GM20431 (cell line): Measurements from ENCODE around the gene MRPS22.
"Not testable (repeated sequence)": the region's sequence is repeated elsewhere in the genome, so short reads cannot be mapped to it uniquely, and the experiment has no call there.

Experiments used
- in situ Hi-C: fragments of 300-500 bp; cut with MseI, MboI; formaldehyde crosslinking; loops from one replicate; pipeline ENCODE4 v1.15.0; 2020; ENCODE audit warnings: low sequenced_read_pairs; ENCODE audit not compliant: unreplicated experiment

Gene MRPS22

DNA sequence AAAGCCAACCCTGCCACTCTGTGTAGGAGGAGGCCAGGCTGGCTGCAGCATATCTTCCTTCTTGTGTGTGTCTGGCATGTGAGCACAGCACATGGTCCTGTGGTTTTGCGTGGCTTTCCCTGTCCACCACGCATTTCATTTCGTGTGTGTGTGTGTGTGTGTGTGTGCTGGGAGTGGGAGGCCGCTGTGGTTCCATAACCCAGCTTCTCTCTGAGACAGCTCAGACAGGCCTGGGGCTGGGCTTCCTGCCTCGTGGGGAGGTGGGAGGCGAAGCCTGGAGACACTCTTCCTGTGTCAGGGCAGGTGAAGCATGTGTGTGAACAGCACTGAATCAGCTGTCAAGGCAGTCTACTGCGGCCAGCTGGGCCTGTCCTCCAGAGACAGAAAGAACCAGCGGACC lies 16.0 kb upstream of the MRPS22 start:
- in situ Hi-C loops: loop anchor here (10.0 kb wide), 1 partner anchor 223 kb away; no protein-coding TSS in a partner anchor

DNA sequence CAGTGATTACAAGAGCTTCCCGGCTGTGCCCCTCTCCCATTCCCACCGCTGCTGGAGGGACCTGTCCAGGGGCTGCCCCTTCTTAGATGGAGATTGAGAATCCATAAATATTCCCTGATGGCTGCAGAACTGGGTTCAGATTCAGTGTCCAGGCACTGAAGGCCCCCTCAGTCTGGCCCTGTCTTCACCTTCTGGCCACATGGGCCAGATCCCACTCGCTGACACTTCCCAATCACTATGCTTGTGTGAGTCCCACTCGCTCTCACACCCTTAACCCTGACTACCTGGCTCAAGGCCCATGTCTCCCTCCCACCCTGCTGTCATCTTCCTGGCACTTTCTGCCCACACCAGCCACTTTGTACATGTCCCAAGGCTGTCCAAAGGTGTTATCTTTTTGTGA lies 15.5 kb upstream of the MRPS22 start:
- in situ Hi-C loops: loop anchor here (10.0 kb wide), 1 partner anchor 224 kb away; no protein-coding TSS in a partner anchor

DNA sequence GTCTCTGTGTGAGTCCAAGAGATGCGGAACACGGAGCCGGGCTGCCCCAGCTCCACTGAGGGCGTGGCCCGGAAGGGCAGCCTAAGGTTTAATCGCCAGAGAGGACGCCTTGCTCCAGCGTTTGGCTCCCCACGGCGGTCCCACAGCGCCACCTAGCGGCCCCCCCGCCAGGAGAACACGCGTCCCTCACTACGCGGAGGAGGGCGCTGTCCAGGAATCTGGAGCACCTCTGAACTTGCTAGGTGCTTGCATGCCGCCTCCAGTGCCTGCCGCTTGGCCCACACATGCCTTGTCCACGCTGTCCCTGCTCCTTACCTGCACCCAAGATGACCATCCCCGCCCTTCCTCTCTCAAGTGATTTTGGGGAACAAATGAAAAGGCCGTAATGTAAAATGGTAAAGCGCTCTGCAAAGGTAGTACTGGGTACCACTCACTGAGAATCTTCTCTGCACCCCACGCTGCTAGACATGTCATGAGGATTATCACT lies 14.4 kb upstream of the MRPS22 start:
- in situ Hi-C loops: loop anchor here (10.0 kb wide), 1 partner anchor 225 kb away; no protein-coding TSS in a partner anchor

DNA sequence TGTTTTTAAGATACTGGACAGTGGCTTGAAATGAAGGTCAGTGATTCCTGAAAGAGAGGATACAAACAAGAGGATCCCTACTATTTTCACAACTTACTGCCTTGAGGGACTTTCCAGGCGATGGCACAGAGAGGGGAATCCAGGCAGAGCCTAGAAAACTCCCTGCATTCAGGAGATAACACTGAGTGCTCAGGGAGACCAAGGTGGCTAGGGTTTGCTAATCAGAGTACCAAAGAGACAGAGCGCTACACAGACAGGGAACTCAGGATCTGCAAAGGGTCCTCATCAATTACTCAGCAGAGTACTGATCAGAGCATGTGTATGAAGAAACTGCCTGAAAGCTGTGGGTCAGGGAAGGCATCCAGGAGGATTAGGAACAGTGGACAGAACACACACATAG lies 11.7 kb upstream of the MRPS22 start:
- in situ Hi-C loops: no loop called here

DNA sequence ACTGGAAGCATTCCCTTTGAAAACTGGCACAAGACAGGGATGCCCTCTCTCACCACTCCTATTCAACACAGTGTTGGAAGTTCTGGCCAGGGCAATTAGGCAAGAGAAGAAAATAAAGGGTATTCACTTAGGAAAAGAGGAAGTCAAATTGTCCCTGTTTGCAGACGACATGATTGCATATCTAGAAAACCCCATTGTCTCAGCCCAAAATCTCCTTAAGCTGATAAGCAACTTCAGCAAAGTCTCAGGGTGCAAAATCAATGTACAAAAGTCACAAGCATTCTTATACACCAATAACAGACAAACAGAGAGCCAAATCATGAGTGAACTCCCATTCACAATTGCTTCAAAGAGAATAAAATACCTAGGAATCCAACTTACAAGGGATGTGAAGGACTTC lies 9.1 kb upstream of the MRPS22 start:
- in situ Hi-C loops: not testable (repeated sequence)

DNA sequence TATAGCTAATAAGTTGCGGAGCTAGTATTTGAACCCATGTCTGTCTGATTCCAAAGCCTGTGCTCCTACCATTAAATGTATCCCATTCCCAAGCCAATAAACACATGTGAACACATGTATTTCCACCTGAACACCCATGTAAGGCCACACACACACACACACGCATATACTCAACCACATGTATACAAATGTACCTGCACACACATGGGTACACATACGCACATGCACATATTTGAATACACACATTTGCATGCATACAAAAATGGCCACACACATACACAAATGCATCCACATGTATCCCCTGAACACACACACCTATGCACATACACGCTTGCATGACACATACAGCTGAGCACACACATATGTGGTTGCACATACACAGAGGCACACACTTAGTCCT lies 5.4 kb upstream of the MRPS22 start:
- in situ Hi-C loops: no loop called here

DNA sequence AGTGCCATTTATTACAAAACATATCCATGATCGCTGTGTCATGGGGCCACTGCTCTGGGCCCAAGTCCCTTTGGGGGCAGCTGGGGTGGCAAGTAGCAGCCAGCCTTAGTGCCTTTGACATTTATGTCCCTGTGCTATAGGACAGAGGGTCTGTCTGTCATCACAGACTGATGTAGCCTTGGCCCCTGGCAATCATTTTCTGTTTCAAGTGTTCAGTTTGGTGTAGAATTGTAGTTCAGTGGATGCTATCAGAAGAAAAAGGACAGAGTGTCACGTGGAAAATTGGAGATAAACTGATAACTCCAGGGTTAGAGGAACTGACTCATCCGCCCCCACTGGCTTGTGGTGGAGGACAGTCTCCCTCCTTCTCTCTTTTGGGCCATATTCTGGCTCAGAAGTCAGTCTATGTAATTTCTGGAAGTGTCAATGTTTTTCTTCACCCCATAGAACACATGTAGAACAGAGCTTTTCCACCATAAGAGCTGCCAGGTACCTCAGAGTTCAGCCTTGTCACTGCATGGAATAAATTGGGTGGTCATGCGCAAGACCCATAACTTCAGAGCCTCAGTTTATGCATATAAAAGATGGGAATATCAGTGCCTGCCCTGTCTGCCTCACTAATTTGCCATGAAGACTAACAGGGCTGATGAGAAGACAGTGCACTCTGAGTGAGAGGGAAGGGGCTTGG lies 4.5 kb upstream of the MRPS22 start:
- in situ Hi-C loops: no loop called here

DNA sequence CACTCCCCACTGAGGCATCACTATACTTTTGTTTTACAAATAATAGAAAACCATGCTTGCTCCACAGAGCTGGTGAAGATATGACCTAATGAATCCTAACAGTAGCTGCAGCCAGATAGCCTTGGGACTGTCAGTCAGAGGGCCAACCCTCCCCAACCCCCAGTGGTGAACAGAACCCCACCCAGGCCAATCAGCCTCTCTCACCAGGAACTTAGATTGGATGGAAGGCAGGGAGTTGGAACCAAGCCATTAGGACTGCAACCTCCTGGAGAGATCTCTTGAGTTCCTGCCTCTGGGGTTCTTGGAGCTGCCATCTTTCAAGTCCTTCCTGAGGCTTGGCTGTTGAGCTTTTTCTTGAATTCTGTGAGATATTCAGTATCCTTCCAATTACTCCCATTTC lies 3.0 kb upstream of the MRPS22 start:
- in situ Hi-C loops: no loop called here

DNA sequence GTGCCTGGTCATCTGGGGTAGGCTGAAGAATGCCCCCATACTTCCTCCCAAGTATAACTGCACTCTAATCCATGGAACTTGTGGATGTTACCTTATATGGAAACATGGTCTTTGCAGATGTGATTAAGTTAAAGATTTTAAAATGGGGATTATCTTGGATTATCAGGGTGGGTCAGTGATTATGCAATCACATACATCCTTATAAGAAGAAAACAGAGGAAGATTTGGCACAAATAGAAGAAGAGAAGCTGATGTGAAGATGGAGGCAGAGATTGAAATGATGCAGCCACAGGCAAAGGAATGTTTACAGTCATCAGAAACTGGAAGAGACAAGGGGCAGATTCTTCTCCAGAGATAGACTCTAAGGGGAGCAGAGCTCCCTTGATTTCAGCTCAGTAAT lies 1.8 kb upstream of the MRPS22 start:
- in situ Hi-C loops: no loop called here

DNA sequence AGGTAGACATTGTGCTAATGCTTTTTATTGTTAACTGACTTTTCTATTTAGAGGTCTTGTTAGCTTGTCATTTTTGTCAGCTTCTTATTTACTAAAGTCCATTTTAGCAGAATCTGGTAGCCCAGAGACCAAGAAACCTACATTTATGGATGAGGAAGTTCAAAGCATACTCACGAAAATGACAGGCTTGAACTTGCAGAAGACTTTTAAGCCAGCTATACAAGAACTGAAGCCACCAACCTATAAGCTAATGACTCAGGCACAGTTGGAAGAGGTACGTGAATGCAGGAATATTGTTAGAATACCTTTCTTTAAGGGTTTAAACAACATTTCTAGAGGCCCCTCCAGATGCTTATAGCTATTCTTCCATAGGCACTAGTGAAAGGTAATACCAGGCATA lies 3.0 kb downstream of the MRPS22 start:
- in situ Hi-C loops: no loop called here

DNA sequence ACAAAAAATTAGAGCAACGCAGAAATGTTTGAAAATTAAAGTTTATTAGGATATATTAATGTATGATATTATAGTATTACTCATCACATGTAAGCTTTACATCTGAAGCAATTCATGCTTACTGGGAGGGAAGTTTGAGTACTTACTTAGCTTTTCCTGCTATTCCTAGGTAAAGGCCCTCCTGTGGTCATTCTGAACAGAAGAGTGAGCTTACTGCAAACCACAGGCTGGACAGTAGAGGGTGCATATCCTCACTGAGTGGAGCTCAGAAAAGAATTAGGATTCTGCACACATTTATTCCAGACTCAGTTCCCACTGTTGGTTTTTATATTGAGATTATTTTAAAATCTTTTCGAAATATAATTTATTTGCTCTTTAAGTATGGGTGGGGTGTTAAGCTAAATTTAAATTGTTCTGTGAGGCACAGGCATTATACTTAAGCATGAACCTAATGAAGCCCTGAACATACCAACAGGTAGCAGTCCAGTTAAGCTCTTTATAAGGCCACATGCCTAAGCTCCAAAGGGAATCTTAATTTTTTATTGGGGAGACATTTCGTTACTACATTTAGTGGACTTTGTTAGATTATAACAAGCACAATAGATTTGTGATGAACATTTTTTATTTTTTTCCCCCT lies 10.2 kb downstream of the MRPS22 start:
- in situ Hi-C loops: no loop called here

DNA sequence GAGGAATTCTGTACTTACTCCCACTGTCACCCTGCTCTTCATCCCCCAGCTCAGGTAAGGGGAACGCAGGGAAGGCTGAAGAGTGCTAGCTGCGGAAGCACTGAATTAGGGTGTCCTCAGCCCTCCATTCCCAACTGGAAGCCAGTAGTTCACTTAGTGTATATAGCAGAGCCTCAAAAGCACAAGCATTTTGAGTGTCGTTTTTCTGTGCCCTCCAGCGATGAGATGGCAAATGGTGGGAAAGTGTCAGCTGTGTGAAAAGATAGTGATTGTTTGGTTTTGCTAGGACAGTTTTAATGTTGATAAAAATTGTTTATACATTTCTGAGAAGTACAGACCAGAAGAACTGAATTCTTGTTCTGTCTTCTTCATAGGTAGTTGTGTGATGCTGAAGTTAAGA lies 10.8 kb downstream of the MRPS22 start:
- in situ Hi-C loops: no loop called here

DNA sequence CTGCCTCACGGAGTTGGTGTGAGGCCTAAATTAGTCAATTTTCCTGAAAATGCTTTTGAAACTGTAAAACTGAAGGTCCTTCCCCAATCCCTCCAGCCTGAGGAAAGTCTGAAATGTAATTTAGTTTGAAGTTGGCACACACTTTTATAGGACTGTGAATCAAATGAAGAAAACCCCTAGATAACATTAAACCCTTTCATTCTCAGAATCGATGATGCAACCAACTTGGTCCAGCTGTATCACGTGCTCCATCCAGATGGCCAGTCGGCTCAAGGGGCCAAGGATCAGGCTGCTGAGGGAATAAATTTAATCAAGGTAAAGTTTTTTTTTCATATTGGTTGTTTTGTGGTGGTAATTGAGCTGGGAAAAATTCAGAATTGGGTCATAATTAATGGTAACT lies 11.7 kb downstream of the MRPS22 start:
- in situ Hi-C loops: no loop called here

DNA sequence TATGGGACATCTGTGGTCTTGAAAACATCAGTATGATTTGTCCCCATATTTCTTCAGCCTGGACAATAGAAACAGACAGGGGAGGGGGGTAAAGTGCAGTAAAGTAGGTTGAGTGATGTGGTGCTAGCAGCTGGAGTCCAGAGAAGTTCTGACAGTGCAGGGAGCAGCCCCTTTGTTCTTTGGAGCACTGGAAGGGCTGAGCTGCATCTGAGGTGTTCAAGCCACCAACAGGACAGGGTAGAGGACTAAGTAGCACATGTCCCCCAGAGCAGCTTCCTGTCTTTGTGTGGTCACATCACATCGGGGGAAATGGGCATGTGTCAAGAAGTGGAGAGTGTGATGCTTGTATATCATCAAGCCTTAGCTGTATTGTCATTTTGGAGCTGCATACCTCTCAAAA lies 12.1 kb downstream of the MRPS22 start:
- in situ Hi-C loops: no loop called here

DNA sequence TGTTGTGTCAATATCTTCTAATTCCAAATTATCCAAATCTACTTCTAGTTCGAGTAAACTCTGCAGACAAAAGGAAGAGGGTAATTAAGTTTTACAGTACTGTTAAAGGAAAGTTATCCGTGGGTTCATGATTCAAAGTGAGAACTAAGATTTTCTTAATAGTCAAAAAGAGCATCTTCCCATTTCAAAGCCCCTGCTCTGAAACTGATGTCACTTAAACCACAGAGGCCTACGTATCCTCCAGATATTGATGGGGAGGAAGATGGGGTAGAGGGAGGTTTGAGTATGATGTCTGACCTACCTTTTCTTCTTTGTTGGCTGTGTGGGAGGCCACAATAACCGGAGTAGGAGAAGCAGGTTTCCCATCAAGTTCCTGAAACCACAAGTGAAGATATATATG lies 14.1 kb downstream of the MRPS22 start:
- in situ Hi-C loops: no loop called here

DNA sequence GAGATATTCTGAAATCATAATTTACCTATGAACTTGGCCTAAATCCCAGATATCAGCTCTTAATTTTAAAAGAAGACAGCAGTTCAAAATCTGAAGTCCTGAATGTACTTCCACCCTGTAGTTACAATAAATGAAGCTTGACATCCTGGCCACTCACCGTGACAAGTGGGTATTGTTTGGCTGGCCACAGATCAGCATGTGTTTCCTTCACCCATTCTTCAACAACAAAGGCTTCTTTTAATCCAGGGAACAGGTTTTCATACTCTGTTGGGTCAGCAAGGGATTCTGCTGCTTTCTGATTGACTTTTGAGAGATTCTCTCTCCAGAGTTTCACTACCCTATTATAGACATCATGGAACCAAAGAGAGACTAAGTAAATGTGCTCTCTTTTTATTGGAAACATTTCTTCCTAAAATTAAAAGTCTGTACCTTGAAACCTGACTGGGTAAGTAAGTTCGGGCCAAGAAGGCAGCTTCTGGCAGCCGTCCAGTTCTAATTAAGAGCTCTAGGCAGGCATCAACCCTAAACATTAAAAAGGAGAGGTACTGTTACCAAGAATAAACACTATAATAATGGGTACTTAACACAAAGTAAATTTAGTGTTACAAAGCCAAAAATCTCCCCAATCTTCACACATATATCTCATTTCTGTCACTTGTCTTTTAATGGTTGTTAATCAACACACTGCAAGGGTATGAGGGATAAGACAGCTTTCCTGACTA lies 15.2 kb downstream of the MRPS22 start:
- in situ Hi-C loops: no loop called here

DNA sequence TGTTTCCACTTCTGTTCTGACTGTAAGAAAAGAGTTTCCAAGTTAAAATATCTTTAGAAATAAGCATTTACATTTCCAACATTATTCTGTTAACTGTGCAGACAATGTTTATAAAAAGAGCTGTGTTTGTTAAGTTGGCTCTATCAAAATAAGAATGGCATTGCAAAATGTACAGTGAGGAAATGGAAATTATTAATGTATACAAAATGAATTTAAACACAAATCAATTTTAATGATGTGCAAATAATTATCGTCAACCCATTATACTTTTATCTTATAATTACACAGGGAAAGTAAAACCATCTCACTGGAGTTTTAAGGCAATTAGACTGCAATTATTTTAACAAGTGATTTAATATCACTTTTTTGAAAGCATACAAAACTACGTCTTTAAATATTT lies 17.5 kb downstream of the MRPS22 start:
- in situ Hi-C loops: no loop called here

DNA sequence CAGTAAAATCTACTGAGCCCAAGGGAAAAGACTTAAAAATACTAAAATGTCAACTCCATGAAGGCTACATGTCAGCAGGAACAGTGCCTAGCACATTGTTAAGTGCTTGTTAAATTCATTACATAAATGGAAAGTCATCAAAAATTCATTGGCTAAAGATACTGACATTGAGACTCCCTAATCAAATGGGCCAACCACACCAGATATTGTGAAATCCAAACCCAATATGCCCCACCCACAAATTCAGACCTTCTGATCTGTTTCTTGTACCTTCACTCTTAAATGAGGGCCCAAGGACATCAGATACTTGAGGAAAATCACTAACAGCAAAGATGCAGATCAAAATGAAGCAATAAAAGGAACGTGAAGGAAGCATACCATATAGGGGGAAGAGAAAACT lies 20.7 kb downstream of the MRPS22 start:
- in situ Hi-C loops: no loop called here

DNA sequence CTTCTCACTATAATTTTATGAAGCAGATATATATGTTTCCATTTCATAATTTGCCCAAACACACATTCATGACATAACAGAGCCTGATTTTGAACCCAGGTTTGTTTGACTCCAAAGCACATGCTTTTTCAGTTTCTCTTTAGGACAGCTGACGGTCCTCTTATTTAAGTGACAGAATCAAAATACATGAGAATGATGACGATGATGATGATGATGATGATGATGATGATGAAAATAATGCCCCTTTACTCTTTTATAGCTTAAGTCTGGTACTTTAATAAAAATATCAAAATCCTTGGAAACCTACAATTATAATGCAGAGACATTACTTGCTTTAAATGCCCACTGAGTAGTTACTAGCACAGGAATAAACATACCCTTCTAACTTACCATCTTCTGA lies 30.3 kb downstream of the MRPS22 start:
- in situ Hi-C loops: no loop called here

DNA sequence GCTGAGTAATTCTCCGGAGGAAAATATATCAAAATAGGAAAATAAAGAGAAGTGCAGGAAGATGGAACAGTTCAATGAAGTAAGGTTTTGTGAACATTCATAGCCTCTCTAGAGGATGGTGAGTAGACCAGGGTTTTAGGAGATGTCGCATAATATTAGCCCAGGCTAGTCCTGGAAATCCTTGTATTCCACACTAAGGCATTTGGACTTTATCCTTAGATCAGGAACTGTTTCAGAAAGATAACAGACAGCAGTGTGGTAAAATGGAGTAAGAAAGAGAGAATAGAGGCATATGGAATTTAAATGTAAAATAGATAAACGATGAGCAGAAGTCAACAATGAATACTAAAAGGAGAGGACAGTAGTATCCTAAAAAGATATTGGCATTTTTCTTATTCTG lies 33.6 kb downstream of the MRPS22 start:
- in situ Hi-C loops: no loop called here

DNA sequence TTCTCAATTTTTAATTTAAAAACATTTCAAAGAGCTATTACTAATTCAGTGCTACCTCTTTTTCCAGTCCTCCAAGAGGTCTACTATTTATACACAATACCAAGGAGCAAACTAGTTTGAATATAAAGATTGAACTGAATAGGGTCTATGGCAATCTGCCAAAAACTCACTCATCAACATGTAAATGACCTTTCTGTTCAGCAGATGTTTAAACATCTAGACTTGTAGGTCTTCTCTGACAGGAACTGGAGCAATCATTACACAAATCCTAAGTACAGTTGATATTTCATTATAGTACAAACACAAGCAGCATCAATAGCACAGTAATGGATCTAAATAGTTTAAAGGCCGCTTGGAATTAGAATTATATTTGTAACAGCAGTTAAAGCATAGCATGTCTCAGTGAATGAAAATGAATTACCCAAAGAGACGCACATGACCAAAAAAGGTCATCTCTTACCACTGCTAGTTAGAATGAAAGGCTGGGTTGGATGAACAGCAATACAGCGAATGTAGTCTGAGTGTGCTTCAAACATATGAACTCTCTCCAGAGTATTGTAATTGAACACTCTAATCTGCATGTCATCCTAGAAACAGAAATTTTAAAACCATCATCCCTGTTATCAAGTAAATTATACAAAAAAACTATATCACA lies 34.9 kb downstream of the MRPS22 start:
- in situ Hi-C loops: no loop called here
